ENCODE data around the gene SNX25. TPM values are rescaled to one million over a fixed set of nuclear protein-coding genes. Genes with fewer than 3 reads are reported as not detected.
"Not testable (repeated sequence)": the region's sequence is repeated elsewhere in the genome, so short reads cannot be mapped to it uniquely, and the experiment has no call there.

SNX25 gene
- total RNA-seq, 2 donors from 2014 or later, result 21.4 to 26.0 TPM

GRCh38 chr4:185311113-185311888 lies 101.9 kb downstream of the SNX25 start:
- Mint-ChIP-seq H3K27me3 (ENCODE audit: insufficient read depth) (no peaks in the 10 kb centered on the region), H3K36me3 (ENCODE audit: low read depth) (peaks cover 49% of the 10 kb centered on the region), H3K9me3 (peaks cover 3% of the 10 kb centered on the region), H3K4me3 (no peak overlapping the region), H3K27ac (no peak overlapping the region), H3K4me1 (peaks cover 23% of the 10 kb centered on the region)
- H3K4me3 ChIP-seq (ENCODE audit: low read length), result no peak overlapping the region
- H3K27ac ChIP-seq (ENCODE audit: low read depth, low read length), result no peak overlapping the region
- 91 to 92% methylated on average over 4 to 5 of the region's 5 CpGs for WGBS, 2 experiments (ENCODE audit: insufficient coverage in 1 of 2, insufficient read length in 1 of 2)
- no peak for DNase-seq
- peaks cover 55% of the 10 kb centered on the region for H3K36me3 ChIP-seq (ENCODE audit: control insufficient read depth, insufficient read depth, low read length)
- H3K9ac ChIP-seq (ENCODE audit: extremely low read depth, low read length, poor library complexity, severe bottlenecking), result no peak overlapping the region
- H3K9me3 ChIP-seq (ENCODE audit: control insufficient read depth, low read length), result no peaks in the 10 kb centered on the region
- no peak for TF ChIP-seq CTCF (conservative IDR thresholded peaks at IDR 0.05)
- no peaks in the 10 kb centered on the region for H3K27me3 ChIP-seq (ENCODE audit: control insufficient read depth, insufficient read depth, low read length, poor library complexity, severe bottlenecking)
- no peaks in the 10 kb centered on the region for H3K4me1 ChIP-seq (ENCODE audit: control insufficient read depth, insufficient read depth, low read length)

GRCh38 chr4:185312699-185313098 lies 103.3 kb downstream of the SNX25 start:
- Mint-ChIP-seq H3K36me3 (ENCODE audit: low read depth) (peaks cover 63% of the 10 kb centered on the region), H3K4me1 (peaks cover 12% of the 10 kb centered on the region), H3K4me3 (no peak overlapping the region), H3K27me3 (ENCODE audit: insufficient read depth) (no peaks in the 10 kb centered on the region), H3K9me3 (peaks cover 12% of the 10 kb centered on the region), H3K27ac (no peak overlapping the region)
- H3K36me3 ChIP-seq (ENCODE audit: control insufficient read depth, insufficient read depth, low read length), result peaks cover 66% of the 10 kb centered on the region
- no peaks in the 10 kb centered on the region for H3K27me3 ChIP-seq (ENCODE audit: control insufficient read depth, insufficient read depth, low read length, poor library complexity, severe bottlenecking)
- H3K4me3 ChIP-seq (ENCODE audit: low read length), result no peak overlapping the region
- no peak for DNase-seq
- H3K9ac ChIP-seq (ENCODE audit: extremely low read depth, low read length, poor library complexity, severe bottlenecking), result no peak overlapping the region
- no peak for TF ChIP-seq CTCF (conservative IDR thresholded peaks at IDR 0.05)
- H3K9me3 ChIP-seq (ENCODE audit: control insufficient read depth, low read length), result peaks cover 4% of the 10 kb centered on the region
- H3K27ac ChIP-seq (ENCODE audit: low read depth, low read length), result no peak overlapping the region
- no peaks in the 10 kb centered on the region for H3K4me1 ChIP-seq (ENCODE audit: control insufficient read depth, insufficient read depth, low read length)
- 90 to 93% methylated on average over 5 of the region's 5 CpGs for WGBS, 2 experiments (ENCODE audit: insufficient coverage in 1 of 2, insufficient read length in 1 of 2)

- H3K4me1 Mint-ChIP-seq, result peaks cover 12% of the 10 kb centered on the region
- not testable (repeated sequence) for H3K27me3 ChIP-seq (ENCODE audit: control insufficient read depth, insufficient read depth, low read length, poor library complexity, severe bottlenecking); H3K27me3 Mint-ChIP-seq (ENCODE audit: insufficient read depth); H3K4me3 ChIP-seq (ENCODE audit: low read length); H3K4me1 ChIP-seq (ENCODE audit: control insufficient read depth, insufficient read depth, low read length); H3K27ac ChIP-seq (ENCODE audit: low read depth, low read length); H3K27ac Mint-ChIP-seq; DNase-seq; H3K4me3 Mint-ChIP-seq; H3K9ac ChIP-seq (ENCODE audit: extremely low read depth, low read length, poor library complexity, severe bottlenecking)
- peaks cover 74% of the 10 kb centered on the region for H3K36me3 Mint-ChIP-seq (ENCODE audit: low read depth)
- WGBS, 2 experiments (ENCODE audit: insufficient coverage in 1 of 2, insufficient read length in 1 of 2), result 98 to 100% methylated on average over 1 to 3 of the region's 3 CpGs
- peaks cover 33% of the 10 kb centered on the region for H3K9me3 Mint-ChIP-seq
- Histone ChIP-seq H3K36me3 (ENCODE audit: control insufficient read depth, insufficient read depth, low read length) (peaks cover 70% of the 10 kb centered on the region), H3K9me3 (ENCODE audit: control insufficient read depth, low read length) (peaks cover 34% of the 10 kb centered on the region)
Observed at GRCh38 chr4:185317462-185317861, 108.1 kb downstream of the SNX25 start.
